Ectodermal cell (in vitro differentiated cells): ENCODE data around the gene VPS26B.

Experiments used
- H3K27ac ChIP-seq: 2 replicates; pipeline ENCODE4 v1.7.0; 2013; ENCODE audit warnings: mild to moderate bottlenecking, low read depth, low read length; ENCODE audit not compliant: insufficient read depth, poor library complexity, severe bottlenecking
- H3K27me3 ChIP-seq: 2 replicates; pipeline ENCODE4 v1.7.0; 2013; ENCODE audit warnings: mild to moderate bottlenecking, low read length; ENCODE audit not compliant: insufficient read depth, control insufficient read depth, poor library complexity, severe bottlenecking
- H3K36me3 ChIP-seq: one replicate; pipeline ENCODE4 v1.7.0; 2013; ENCODE audit warnings: low read length; ENCODE audit not compliant: control insufficient read depth, insufficient read depth
- H3K4me1 ChIP-seq: one replicate; pipeline ENCODE4 v1.7.0; 2013; ENCODE audit warnings: low read length; ENCODE audit not compliant: control insufficient read depth, insufficient read depth
- H3K4me3 ChIP-seq: 2 replicates; pipeline ENCODE4 v1.7.0; 2013; ENCODE audit warnings: low read depth, low read length, control low read depth; ENCODE audit not compliant: insufficient read depth
- H3K9me3 ChIP-seq: 2 replicates; pipeline ENCODE4 v1.7.0; 2013; ENCODE audit warnings: mild to moderate bottlenecking, low read length, moderate library complexity; ENCODE audit not compliant: control insufficient read depth
- WGBS, 2 experiments: methylation state at CpG; one replicate each; pipeline ENCODE4 v1.1.7; 2013; ENCODE audit warnings: missing lambda C conversion rate in 2 of 2; 5-methylcytosine and 5-hydroxymethylcytosine counted together

The VPS26B gene

GRCh38 chr11:134206185-134206584 is 18.3 kb upstream of the VPS26B start:
- H3K27ac ChIP-seq = no peak overlapping the region
- H3K27me3 ChIP-seq = no peaks in the 10 kb centered on the region
- peaks cover 4% of the 10 kb centered on the region for H3K4me1 ChIP-seq
- 93 to 96% methylated on average over 5 of the region's 5 CpGs for WGBS, 2 experiments
- H3K4me3 ChIP-seq = no peak overlapping the region
- H3K36me3 ChIP-seq = peaks cover 66% of the 10 kb centered on the region
- H3K9me3 ChIP-seq = no peaks in the 10 kb centered on the region

- no peaks in the 10 kb centered on the region for H3K9me3 ChIP-seq
- H3K27ac ChIP-seq = no peak overlapping the region
- peaks cover 4% of the 10 kb centered on the region for H3K4me1 ChIP-seq
- H3K36me3 ChIP-seq = peaks cover 57% of the 10 kb centered on the region
- H3K27me3 ChIP-seq = no peaks in the 10 kb centered on the region
- no peak overlapping the region for H3K4me3 ChIP-seq
- 91 to 94% methylated on average over 13 to 16 of the region's 16 CpGs for WGBS, 2 experiments
Observed at GRCh38 chr11:134207538-134208239, 16.8 kb upstream of the VPS26B start.

GRCh38 chr11:134215836-134216235 is 8.6 kb upstream of the VPS26B start:
- WGBS, 2 experiments = 94 to 96% methylated on average over 7 of the region's 7 CpGs
- Histone ChIP-seq H3K36me3 (peaks cover 14% of the 10 kb centered on the region), H3K4me3 (no peak overlapping the region), H3K4me1 (no peaks in the 10 kb centered on the region), H3K9me3 (no peaks in the 10 kb centered on the region), H3K27ac (no peak overlapping the region), H3K27me3 (no peaks in the 10 kb centered on the region)

- 92 to 97% methylated on average over 3 of the region's 3 CpGs for WGBS, 2 experiments
- Histone ChIP-seq H3K4me3 (no peak overlapping the region), H3K4me1 (no peaks in the 10 kb centered on the region), H3K9me3 (no peaks in the 10 kb centered on the region), H3K36me3 (peaks cover 14% of the 10 kb centered on the region), H3K27me3 (no peaks in the 10 kb centered on the region), H3K27ac (no peak overlapping the region)
Observed at GRCh38 chr11:134216816-134217215, 7.7 kb upstream of the VPS26B start.

- peaks cover 12% of the 10 kb centered on the region for H3K27me3 ChIP-seq
- H3K9me3 ChIP-seq = no peaks in the 10 kb centered on the region
- 5 to 10% methylated on average over 5 of the region's 5 CpGs for WGBS, 2 experiments
Observed at GRCh38 chr11:134223121-134223520, 1.4 kb upstream of the VPS26B start.

GRCh38 chr11:134224710-134225664 is 516 bp downstream of the VPS26B start:
- H3K27me3 ChIP-seq = peaks cover 12% of the 10 kb centered on the region
- H3K36me3 ChIP-seq = no peaks in the 10 kb centered on the region
- H3K9me3 ChIP-seq = no peaks in the 10 kb centered on the region
- peaks cover 14% of the 10 kb centered on the region for H3K4me1 ChIP-seq
- 0 to 1% methylated on average over 93 of the region's 93 CpGs for WGBS, 2 experiments
- peak overlapping the region; percentile 99 for H3K4me3 ChIP-seq
- no peak overlapping the region for H3K27ac ChIP-seq

More at GRCh38 chr11:134223121-134223520, 1.4 kb upstream of the VPS26B start:
- Histone ChIP-seq H3K4me1 (peaks cover 14% of the 10 kb centered on the region), H3K36me3 (peaks cover 7% of the 10 kb centered on the region), H3K27ac (no peak overlapping the region), H3K4me3 (peak overlapping the region; percentile 99)

- Histone ChIP-seq H3K9me3 (no peaks in the 10 kb centered on the region), H3K4me1 (peaks cover 14% of the 10 kb centered on the region), H3K27ac (no peak overlapping the region), H3K36me3 (no peaks in the 10 kb centered on the region), H3K4me3 (no peak overlapping the region), H3K27me3 (peaks cover 12% of the 10 kb centered on the region)
- 91 to 97% methylated on average over 5 of the region's 5 CpGs for WGBS, 2 experiments
Observed at GRCh38 chr11:134226806-134227325, 2.4 kb downstream of the VPS26B start.

GRCh38 chr11:134228625-134229024 is 4.2 kb downstream of the VPS26B start:
- 93 to 95% methylated on average over 6 of the region's 6 CpGs for WGBS, 2 experiments
- Histone ChIP-seq H3K36me3 (no peaks in the 10 kb centered on the region), H3K4me1 (peaks cover 4% of the 10 kb centered on the region), H3K4me3 (no peak overlapping the region), H3K27me3 (peaks cover 12% of the 10 kb centered on the region), H3K27ac (no peak overlapping the region), H3K9me3 (no peaks in the 10 kb centered on the region)

- Histone ChIP-seq H3K4me1 (peaks cover 4% of the 10 kb centered on the region), H3K27ac (no peak overlapping the region)
- 81 to 85% methylated on average over 6 of the region's 6 CpGs for WGBS, 2 experiments
Observed at GRCh38 chr11:134229126-134229790, 4.8 kb downstream of the VPS26B start.

More at GRCh38 chr11:134229126-134229790, 4.8 kb downstream of the VPS26B start:
- H3K27me3 ChIP-seq = peaks cover 12% of the 10 kb centered on the region
- no peaks in the 10 kb centered on the region for H3K9me3 ChIP-seq
- H3K36me3 ChIP-seq = no peaks in the 10 kb centered on the region
- no peak overlapping the region for H3K4me3 ChIP-seq
